HT-29 (cell line): ENCODE measurements around the gene MKS1. TPM values are rescaled to one million over a fixed set of nuclear protein-coding genes. Genes with fewer than 3 reads are reported as not detected.

Experiments
- DNase-seq: peaks from one replicate; pipeline ENCODE4 v3.0.0-alpha.2; 2015; ENCODE audit warnings: low spot score
- total RNA-seq: library from RNA; depleted of rRNA; stranded (reverse); fragments of >200 nt; shearing (Covaris generic); gene quantifications from 2 replicates; pipeline ENCODE4 v1.2.3, GENCODE V29; 2014; rRNA removed

The MKS1 gene
- total RNA-seq = 5.1 and 8.9 TPM in 2 replicates

DNA sequence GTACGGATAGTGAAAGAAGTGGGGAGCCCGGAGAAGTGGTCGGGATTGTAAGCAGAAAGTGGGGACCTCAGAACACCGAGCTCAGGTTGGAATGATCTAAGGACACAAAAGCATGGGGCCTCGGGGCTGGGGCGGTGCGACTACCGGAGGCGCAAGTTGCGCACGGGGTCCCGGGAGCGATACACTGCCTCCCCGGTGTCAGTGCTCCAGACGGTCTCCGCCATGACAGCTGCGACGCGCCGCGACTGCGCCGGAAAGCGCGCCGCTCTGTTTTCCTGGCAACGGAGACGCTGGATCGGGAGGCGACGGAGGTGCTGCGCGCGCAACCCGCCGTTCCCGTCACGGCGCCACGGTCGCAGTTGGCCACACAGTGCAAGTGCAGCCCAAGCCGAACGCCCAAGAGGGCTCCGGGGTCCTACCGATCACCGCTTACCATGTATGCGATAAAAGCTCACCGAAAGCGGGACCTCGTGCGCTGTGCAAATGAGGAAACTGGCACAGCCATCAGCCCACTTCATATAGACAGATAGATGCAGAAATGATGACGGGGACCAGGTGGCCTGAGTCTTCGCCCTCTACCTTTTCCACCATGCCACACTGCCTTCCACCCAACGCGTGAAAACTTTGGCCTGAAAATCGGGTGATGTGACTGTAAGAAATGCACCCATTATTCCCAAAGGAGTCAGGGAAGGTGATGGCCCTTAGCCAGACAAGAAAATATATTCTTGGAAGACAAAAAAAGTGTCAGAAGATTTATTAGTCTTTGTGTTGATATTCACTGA is at the start of gene MKS1:
TSS of gene MKS1 (minus strand) at position 249 of the 782 bp plus-strand sequence. CDS start at position 224, 25 bp downstream.
- peak; percentile 94 for DNase-seq

DNA sequence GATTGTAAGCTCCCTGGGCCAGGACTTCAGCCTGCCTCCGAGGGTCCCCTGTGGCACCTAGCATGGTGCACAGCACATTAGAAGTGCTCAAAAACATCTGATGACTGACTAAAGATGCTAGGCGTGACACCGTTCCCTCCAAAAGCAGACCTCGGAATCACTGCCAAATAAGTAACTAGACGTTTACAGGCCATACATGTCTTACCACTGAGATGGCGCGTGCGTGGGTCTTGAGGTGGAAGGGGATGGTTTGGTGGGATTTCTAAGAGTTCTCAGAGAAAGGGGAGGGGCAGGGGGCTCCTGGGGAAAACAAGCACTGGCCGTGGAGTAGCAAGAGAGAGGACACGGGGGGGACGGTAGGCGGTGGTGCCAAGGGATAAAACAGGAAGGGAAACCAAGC is 49.3 kb upstream of the MKS1 start:
- no peak for DNase-seq

DNA sequence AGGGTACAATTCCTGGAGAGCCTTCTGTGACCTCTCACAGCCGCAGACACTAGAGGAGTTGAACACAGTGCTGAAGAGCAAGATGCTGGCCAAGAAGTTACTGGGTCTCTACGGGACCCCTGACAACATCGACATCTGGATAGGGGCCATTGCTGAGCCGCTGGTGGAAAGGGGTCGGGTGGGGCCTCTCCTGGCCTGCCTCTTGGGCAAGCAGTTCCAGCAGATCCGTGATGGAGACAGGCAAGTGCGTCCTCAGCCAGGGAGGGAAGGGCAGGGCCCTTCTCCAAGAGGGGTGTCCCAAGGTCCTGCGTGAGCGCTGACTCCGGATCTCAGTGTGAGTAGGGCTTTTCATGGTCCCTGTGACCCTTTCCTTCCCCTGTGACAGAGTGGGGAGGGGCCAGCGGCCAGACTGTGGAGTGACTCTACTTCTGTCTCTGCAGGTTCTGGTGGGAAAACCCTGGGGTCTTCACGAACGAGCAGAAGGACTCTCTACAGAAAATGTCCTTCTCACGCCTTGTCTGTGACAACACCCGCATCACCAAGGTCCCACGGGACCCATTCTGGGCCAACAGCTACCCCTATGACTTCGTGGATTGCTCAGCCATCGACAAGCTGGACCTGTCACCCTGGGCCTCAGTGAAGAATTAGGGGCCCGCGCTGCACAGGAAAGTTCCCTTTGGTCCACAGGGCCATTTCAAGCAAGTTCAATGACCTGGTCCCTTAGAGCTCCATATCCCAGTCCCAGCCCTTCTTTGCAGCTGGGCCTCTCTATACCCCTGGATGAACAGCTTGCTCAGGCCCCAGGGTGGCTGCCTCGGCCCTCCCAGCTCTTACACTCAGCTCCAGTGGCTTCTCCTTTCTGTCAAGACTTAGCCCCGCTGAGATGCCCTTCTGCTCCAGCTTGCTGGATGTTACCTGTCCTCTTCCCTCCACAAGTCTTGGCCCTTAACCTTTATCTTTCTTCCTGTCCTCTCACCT is 48.6 kb upstream of the MKS1 start:
- no peak for DNase-seq

DNA sequence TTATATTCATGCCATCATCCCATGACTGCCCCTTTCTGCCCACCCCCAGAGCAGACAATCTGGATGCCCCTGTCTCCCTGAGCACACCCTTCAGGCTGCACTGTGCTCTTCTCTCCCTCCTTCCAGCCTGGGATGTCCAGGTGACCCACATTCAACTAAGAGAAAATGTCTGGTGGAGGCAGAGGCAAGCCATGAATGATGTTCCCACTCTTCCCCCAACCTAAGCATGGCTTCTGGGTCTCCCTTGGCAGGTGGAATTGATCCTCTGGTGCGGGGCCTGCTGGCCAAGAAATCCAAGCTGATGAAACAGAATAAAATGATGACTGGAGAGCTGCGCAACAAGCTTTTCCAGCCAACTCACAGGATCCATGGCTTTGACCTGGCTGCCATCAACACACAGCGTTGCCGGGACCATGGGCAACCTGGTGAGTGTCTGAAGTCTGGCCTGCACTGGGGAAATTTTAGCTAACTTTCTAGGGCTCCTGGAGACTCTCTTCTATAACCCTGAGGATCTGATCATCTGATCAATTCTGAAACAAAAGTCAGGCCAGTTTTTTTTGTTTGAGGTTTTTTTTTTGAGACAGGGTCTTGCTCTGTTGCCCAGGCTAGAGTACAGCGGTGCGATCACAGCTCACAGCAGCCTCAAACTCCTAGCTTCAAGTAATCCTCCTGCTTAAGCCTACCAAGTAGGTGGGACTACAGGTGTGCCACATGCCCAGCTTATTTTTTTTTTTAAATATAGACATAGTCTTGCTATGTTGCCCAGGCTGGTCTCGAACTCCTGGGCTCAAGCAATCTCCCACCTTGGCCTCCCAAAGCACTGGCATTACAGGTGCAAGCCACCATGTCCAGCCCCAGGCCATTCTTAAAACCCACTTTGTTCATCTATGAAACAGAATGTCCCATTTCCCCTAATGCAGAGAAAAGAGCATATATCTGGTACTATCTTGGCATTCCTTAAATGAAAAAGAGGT is 47.1 kb upstream of the MKS1 start:
- no peak for DNase-seq

DNA sequence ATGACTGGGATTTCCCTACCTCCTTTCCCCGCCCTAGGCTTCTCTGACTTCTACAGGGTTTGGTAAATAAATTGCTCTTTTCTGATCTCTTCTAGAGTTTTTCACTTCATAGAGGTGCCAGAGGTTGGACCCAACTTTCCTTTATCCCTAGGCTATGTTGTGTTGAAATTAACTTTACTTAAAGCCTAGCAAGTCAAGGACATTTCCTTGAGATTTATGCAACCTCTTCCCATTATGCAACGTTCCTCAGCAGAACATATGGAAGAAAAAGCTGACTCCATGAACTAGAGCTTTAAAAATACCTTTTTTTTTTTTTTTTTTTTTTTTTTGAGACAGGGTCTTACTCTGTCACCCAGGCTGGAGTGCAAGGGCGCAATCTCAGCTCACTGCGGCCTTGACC is 46.2 kb upstream of the MKS1 start:
- DNase-seq = no peak

DNA sequence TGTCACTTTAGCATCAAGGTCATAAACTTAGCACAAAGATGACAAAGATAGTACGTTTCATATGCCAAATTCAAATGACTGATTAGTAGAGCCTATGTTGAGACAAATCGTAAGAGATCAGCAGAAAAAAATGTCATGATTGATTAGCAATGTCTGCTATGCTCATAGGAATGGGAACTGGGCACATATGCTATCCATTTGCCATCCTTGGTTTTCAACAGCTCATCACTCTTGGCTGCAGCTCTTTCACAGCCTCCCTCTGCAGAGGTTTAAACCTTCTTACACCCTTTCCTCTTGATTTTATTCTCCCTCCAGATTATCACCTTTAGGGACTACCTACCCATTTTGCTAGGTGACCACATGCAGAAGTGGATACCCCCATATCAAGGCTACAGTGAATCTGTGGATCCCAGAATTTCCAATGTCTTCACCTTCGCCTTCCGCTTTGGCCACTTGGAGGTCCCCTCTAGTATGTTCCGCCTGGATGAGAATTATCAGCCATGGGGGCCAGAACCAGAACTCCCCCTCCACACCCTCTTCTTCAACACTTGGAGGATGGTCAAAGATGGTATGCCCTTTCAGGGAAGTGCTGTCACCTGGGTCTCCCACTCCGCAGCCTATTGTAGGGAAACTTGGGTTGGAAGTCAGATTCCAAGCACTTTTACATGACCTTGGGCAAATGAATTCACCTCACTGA is 45.5 kb upstream of the MKS1 start:
- no peak for DNase-seq

DNA sequence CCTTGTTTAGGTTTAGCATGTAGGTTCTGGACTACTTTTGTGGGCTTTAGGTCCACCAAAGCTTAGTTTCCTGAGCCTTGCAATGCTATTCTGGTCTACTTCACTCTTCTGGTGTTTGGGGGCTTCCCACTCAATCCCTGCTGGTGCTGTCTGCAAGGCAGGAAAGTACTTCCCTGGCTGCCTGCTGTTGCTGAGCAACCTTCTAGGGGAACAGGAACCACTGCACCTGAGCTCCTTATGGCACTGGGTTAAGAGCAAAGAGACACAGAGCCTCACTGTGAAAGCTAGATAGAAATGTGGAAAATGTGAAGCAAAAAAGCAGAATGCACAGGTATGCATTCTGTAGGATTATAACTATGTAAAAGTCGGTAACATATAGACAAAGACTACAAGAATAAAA is 44.7 kb upstream of the MKS1 start:
- no peak for DNase-seq

DNA sequence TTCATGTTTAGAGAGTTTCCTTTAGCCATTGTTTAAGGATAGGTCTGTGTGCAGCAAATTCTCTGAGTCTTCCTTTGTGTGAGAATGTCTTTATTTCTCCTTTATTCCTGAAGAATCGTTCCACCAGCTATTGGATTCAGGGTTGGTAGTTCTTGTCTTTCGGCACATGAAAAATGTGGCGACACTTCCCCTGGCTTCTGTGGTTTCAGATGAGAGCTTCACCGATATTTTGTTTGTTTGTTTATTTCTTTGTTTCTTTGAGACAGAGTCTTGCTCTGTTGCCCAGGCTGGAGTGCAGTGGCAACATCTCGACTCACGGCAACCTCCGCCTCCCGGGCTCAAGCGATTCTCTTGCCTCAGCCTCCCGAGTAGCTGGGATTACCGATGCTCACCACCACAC is 43.1 kb upstream of the MKS1 start:
- no peak for DNase-seq

DNA sequence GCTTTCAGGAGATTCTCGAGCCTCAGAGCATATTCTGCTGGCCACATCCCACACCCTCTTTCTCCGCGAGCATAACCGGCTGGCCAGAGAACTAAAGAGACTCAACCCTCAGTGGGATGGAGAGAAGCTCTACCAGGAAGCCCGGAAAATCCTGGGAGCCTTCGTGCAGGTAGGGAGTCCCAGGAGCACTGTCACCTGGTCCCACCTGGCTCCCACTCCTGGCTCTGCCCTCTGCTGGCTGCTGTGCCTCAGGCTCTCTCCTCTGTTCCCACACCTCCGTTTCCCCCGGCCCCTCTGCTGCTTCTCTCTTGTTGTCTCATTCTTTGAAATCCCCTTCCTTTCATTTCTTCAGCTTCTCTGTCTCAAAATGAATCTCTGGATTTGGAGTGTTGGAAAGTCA is 35.7 kb upstream of the MKS1 start:
- DNase-seq = peak; percentile 23

DNA sequence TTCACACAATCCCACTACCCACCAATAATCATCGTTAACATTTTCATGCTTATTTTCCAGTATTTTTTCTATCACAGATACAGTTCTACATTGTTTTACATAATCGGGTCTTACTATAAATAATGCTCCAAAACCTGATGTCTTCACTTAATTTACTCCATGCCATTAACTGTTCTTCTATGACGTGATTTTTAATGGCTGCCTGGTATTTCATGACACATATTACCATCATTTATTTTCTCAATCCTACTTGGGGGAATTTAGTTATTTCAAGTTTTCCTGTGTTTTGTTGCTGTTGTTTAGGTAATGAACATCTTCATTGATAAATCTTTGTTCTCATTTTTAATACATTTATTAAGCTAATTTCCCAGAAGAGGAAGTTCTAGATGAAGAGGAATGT is 34.0 kb upstream of the MKS1 start:
- no peak for DNase-seq

DNA sequence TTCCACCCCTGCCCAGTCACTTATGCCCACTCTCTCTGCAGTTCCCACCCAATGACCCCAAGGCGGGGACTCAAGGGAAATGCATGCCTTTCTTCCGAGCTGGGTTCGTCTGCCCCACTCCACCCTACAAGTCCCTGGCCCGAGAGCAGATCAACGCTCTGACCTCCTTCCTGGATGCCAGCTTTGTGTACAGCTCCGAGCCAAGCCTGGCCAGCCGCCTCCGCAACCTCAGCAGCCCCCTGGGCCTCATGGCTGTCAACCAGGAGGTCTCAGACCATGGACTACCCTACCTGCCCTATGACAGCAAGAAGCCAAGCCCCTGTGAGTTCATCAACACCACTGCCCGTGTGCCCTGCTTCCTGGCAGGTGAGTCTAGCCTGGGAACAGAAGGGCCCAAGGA is 33.1 kb upstream of the MKS1 start:
- no peak for DNase-seq

DNA sequence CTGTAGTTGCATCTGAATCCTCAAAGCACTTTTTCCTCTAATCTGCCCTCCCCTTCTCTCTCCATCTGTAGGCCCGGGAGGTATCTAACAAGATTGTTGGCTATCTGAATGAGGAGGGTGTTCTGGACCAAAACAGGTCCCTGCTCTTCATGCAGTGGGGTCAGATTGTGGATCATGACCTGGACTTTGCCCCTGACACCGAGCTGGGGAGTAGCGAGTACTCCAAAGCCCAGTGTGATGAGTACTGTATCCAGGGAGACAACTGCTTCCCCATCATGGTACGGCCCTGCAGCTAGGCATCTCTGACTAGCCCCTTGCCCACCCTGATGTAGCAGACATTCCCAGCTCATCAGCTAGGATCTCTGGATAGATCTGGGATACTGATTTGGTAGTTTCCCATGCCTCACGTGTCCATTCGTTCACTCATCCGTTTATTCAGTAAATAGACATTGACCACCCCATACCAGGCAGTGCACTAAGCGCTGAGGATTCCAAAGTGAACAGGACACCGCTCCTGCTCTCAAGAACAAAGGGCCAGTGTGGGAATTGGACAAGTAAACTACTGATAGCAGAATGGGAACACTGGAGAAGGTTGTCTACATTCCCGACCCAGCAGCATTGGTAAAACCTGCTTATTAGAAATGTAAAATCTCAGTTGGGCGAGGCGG is 31.4 kb upstream of the MKS1 start:
- no peak for DNase-seq

DNA sequence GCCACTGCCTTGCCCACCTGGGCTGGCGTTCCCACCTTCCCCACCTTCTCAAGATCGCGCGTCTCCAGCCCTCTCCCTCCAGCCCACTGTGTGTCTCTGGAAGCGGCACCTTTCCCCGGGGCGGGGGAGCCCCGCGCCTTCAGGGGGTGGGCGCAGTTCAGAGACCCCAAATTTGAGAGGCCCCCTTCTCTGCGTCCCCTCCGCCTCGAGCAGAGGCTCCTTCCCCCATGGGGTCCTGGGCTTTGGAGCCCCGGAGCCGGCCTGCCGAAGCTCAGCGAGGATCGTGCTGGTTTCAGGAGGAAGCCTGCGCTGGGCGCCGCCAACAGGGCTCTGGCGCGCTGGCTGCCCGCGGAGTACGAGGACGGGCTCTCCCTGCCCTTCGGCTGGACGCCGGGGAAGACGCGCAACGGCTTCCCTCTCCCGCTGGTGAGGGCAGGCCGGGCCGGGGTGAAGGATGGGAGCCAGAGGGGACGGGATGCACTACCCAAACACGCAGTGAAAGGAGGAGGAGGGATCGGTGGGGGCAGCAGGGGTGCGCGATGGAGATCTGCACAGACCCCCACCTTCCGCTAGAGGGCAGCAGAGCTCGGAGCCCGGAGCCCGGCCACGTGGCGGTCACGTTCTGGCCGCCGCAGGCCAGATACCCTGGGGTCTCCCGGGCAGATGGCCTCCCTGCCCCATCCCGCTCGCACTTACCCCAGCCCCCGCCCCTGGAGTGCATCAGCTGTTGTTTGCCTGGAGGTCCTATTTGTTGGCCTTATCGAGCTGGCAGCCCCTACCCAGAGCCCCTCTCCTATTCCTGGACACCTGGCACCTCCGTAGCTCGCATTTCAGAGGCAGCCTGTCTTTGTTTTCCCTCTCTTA is 30.4 kb upstream of the MKS1 start:
- DNase-seq = no peak

DNA sequence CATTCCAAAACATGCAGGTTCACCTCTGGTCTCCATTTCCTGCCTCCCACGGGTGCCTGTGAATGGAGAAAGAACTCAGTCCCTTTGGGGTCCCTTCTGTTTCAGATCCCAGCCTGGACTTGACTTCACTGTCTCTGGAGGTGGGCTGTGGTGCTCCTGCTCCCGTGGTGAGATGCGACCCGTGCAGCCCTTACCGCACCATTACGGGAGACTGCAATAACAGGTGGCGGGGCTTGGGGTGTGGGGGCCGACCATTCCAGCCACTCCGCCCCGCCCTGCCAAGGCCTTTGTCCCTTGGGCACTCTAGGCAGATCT is 29.9 kb upstream of the MKS1 start:
- DNase-seq = no peak

DNA sequence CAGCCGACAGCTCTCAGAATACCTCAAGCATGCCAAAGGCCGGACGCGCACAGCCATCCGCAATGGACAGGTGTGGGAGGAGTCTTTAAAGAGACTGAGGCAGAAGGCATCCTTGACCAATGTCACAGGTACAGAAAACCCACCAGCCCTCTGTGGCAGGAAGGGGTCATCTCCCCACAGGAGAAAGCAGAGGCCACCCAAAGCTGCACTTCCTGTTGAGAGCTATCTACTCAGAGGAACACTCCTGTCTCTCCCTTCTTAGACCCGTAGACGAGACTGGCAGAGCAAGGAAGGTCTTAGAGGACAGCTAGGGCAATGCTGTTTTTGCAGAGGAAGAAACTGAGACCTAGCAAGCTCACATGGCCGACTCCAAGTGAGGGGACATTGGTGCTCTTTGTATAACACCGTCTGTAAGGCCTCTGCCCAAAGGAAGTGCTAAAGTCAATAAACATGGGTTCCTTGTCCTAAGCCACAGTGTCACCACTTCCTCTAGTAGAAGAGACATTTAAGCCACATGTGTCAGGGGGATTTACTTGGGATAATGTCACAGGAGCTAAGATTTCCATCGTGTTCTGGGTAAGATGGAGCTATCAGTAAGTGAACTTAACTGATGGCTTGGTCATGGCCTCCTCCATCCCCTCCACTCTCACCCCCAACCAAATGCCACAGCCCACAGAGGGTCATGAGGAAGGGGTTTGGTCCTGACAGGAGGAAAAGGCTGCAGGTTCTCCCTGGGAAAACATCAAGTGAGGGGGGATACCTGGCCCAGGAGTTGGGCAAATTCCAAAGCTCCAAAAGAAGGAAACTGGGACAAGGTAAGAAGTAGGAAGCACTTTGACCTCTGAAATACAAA is 28.7 kb upstream of the MKS1 start:
- DNase-seq = no peak

DNA sequence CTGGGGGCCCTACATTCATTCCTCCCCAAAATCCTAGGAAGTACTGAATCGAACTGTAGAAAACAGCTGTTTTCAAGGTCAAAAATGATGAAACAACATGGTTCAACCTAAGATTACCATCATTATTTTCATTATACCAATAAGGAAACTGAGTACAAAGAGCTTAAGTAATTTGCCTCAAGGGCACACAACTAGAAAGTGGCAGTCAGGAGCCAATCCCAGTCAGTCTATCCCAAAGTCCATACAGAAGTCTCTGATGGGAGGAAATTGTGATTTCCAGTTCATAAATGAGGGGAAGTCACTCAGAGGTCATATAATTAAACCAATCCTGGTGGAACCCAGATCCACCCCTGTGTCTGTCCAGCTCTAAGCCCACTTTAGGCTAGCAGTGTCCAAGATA is 27.7 kb upstream of the MKS1 start:
- no peak for DNase-seq

DNA sequence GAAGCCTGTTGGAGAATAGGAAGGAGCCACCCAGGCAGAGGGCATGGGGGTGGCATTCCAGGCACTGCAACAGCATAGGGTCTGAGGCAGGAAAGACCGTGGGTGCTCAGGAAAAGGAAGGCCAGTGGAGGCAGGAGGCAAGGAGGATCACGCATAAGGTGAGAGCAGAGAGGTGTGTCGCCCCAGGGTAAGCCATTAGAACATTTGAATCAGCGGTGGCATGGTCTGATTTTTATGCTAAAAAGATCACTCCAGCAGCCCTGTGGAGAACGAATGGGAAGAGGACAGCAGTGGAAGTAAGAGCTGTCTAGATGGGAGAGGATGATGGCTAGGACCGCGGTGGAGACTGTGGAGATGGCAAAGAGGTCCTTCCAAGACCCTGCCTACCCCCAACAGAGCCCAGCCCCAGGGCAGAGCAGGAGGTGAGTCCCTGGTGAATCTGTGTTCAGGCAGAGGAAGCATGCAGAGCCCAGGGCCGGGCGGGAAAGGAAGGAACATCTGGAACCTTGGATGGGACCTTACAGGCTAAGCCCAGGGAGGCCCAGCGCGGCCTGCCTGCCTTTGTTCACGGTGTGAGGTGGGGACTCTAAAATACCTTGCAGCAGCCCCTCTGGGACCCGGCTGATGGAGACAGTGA is 27.2 kb upstream of the MKS1 start:
- DNase-seq = no peak
